Uterus (tissue), 2 donors: ENCODE results near the gene GRID2.

ENCODE experiments used
- POLR2A ChIP-seq, 2 donors: fragments of 450-650 bp; IDR thresholded peaks; one replicate each; pipeline ENCODE4 v1.6.1; 2016; ENCODE audit warnings: antibody characterized with exemption in 2 of 2, mild to moderate bottlenecking in 1 of 2, moderate library complexity in 1 of 2
- TF ChIP-seq, protein P1 (sequence below), 4 experiments: fragments of 200-600 bp in 2 of 4; fragments of 450-650 bp in 2 of 4; sonication (generic) in 2 of 4; IDR thresholded peaks; one replicate each; pipeline ENCODE4 v1.5.1; 2016 to 2019; ENCODE audit warnings: antibody characterized with exemption in 4 of 4, mild to moderate bottlenecking in 2 of 4, moderate library complexity in 1 of 4

DNA sequence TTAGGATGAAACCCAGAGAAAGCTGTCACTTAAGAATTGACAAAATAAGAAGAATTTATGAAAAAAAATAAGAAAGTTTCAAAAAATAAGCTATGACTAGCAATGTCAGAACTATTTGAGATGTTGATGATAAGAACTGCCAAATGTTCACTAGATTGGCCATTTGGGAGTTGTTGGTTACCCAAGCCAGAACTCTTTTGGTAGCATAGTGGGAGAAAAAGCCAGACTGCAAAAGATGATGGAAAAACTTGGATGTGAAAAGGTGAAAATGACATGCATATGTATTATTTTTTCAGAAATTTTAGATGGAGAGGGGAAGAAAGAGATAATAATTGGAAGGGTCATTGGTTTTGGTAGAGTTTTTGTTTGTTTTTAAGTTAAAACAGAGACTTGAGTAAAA, 1127.6 kb downstream of the GRID2 start:
- TF ChIP-seq POLR2A (IDR thresholded peaks at IDR 0.05) = no peak
- TF ChIP-seq, protein P1, sequence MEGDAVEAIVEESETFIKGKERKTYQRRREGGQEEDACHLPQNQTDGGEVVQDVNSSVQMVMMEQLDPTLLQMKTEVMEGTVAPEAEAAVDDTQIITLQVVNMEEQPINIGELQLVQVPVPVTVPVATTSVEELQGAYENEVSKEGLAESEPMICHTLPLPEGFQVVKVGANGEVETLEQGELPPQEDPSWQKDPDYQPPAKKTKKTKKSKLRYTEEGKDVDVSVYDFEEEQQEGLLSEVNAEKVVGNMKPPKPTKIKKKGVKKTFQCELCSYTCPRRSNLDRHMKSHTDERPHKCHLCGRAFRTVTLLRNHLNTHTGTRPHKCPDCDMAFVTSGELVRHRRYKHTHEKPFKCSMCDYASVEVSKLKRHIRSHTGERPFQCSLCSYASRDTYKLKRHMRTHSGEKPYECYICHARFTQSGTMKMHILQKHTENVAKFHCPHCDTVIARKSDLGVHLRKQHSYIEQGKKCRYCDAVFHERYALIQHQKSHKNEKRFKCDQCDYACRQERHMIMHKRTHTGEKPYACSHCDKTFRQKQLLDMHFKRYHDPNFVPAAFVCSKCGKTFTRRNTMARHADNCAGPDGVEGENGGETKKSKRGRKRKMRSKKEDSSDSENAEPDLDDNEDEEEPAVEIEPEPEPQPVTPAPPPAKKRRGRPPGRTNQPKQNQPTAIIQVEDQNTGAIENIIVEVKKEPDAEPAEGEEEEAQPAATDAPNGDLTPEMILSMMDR (IDR thresholded peaks at IDR 0.05) = no peak
